ENCODE data around the gene CPZ.

The CPZ gene

GRCh38 chr4:8640816-8641215, 48.3 kb downstream of the CPZ start:
- Mint-ChIP-seq H3K36me3 (ENCODE audit: insufficient read depth) (no peaks in the 10 kb centered on the region), H3K9me3 (no peaks in the 10 kb centered on the region), H3K27ac (no peak overlapping the region), H3K4me3 (no peak overlapping the region), H3K27me3 (peaks cover 10 to 28% of the 10 kb centered on the region in 2 donors), H3K4me1 (ENCODE audit: low read depth in 2 of 2) (peaks cover 0 to 2% of the 10 kb centered on the region in 2 donors)
- DNase-seq (no peak), ATAC-seq (replicated peaks) (no peak)

- ATAC-seq (replicated peaks) = no peak
- H3K27ac Mint-ChIP-seq = no peak overlapping the region
- peaks cover 0 to 2% of the 10 kb centered on the region in 2 donors for H3K4me1 Mint-ChIP-seq (ENCODE audit: low read depth in 2 of 2)
- peaks cover 10 to 32% of the 10 kb centered on the region in 2 donors for H3K27me3 Mint-ChIP-seq
- no peaks in the 10 kb centered on the region for H3K36me3 Mint-ChIP-seq (ENCODE audit: insufficient read depth)
- H3K9me3 Mint-ChIP-seq = no peaks in the 10 kb centered on the region
- DNase-seq = no peak
- H3K4me3 Mint-ChIP-seq = no peak overlapping the region
Observed at GRCh38 chr4:8641256-8641655, 48.7 kb downstream of the CPZ start.

GRCh38 chr4:8641931-8642650, 49.5 kb downstream of the CPZ start:
- H3K9me3 Mint-ChIP-seq = no peaks in the 10 kb centered on the region
- H3K4me1 Mint-ChIP-seq (ENCODE audit: low read depth in 2 of 2) = peaks cover 0 to 2% of the 10 kb centered on the region in 2 donors
- no peak for ATAC-seq (replicated peaks)
- H3K4me3 Mint-ChIP-seq = no peak overlapping the region
- no peaks in the 10 kb centered on the region for H3K36me3 Mint-ChIP-seq (ENCODE audit: insufficient read depth)
- peaks cover 10 to 32% of the 10 kb centered on the region in 2 donors for H3K27me3 Mint-ChIP-seq
- no peak overlapping the region for H3K27ac Mint-ChIP-seq
- DNase-seq = no peak

- H3K9me3 Mint-ChIP-seq = no peaks in the 10 kb centered on the region
- no peak overlapping the region for H3K27ac Mint-ChIP-seq
- H3K27me3 Mint-ChIP-seq = peaks cover 10 to 32% of the 10 kb centered on the region in 2 donors
- DNase-seq (no peak), ATAC-seq (replicated peaks) (no peak)
- H3K4me1 Mint-ChIP-seq (ENCODE audit: low read depth in 2 of 2) = peaks cover 0 to 2% of the 10 kb centered on the region in 2 donors
- H3K36me3 Mint-ChIP-seq (ENCODE audit: insufficient read depth) = no peaks in the 10 kb centered on the region
- no peak overlapping the region for H3K4me3 Mint-ChIP-seq
Observed at GRCh38 chr4:8642651-8643321, 50.2 kb downstream of the CPZ start.

- ATAC-seq (replicated peaks) = no peak
- peaks cover 0 to 2% of the 10 kb centered on the region in 2 donors for H3K4me1 Mint-ChIP-seq (ENCODE audit: low read depth in 2 of 2)
Observed at GRCh38 chr4:8643441-8643840, 50.9 kb downstream of the CPZ start.

GRCh38 chr4:8643986-8644385, 51.4 kb downstream of the CPZ start:
- ATAC-seq (replicated peaks) = no peak
- Mint-ChIP-seq H3K27me3 (peaks cover 10 to 31% of the 10 kb centered on the region in 2 donors), H3K4me3 (no peak overlapping the region), H3K9me3 (no peaks in the 10 kb centered on the region), H3K4me1 (ENCODE audit: low read depth in 2 of 2) (peaks cover 0 to 2% of the 10 kb centered on the region in 2 donors), H3K36me3 (ENCODE audit: insufficient read depth) (no peaks in the 10 kb centered on the region), H3K27ac (no peak overlapping the region)
- no peak for DNase-seq

More at GRCh38 chr4:8643441-8643840, 50.9 kb downstream of the CPZ start:
- Mint-ChIP-seq H3K9me3 (no peaks in the 10 kb centered on the region), H3K27ac (no peak overlapping the region), H3K4me3 (no peak overlapping the region), H3K36me3 (ENCODE audit: insufficient read depth) (no peaks in the 10 kb centered on the region), H3K27me3 (peaks cover 10 to 32% of the 10 kb centered on the region in 2 donors)
- DNase-seq = no peak

- no peak overlapping the region for H3K27ac Mint-ChIP-seq
- H3K9me3 Mint-ChIP-seq = no peaks in the 10 kb centered on the region
- H3K4me3 Mint-ChIP-seq = no peak overlapping the region
Observed at GRCh38 chr4:8644461-8644891, 51.9 kb downstream of the CPZ start.

GRCh38 chr4:8644966-8645752, 52.6 kb downstream of the CPZ start:
- Mint-ChIP-seq H3K27me3 (peaks cover 5 to 25% of the 10 kb centered on the region in 2 donors), H3K9me3 (no peaks in the 10 kb centered on the region), H3K36me3 (ENCODE audit: insufficient read depth) (no peaks in the 10 kb centered on the region), H3K4me3 (no peak overlapping the region), H3K27ac (no peak overlapping the region), H3K4me1 (ENCODE audit: low read depth in 2 of 2) (peaks cover 0 to 5% of the 10 kb centered on the region in 2 donors)
- DNase-seq (no peak), ATAC-seq (replicated peaks) (no peak)

More at GRCh38 chr4:8644461-8644891, 51.9 kb downstream of the CPZ start:
- Mint-ChIP-seq H3K27me3 (peaks cover 10 to 30% of the 10 kb centered on the region in 2 donors), H3K4me1 (ENCODE audit: low read depth in 2 of 2) (peaks cover 0 to 5% of the 10 kb centered on the region in 2 donors), H3K36me3 (ENCODE audit: insufficient read depth) (no peaks in the 10 kb centered on the region)
- DNase-seq = no peak
- no peak for ATAC-seq (replicated peaks)

- no peak for DNase-seq
- Mint-ChIP-seq H3K36me3 (ENCODE audit: insufficient read depth) (no peaks in the 10 kb centered on the region), H3K27ac (no peak overlapping the region), H3K9me3 (no peaks in the 10 kb centered on the region), H3K27me3 (peaks cover 0 to 25% of the 10 kb centered on the region in 2 donors), H3K4me1 (ENCODE audit: low read depth in 2 of 2) (peaks cover 0 to 5% of the 10 kb centered on the region in 2 donors), H3K4me3 (no peak overlapping the region)
- ATAC-seq (replicated peaks) = no peak
Observed at GRCh38 chr4:8645753-8646124, 53.2 kb downstream of the CPZ start.

GRCh38 chr4:8646296-8647093, 53.9 kb downstream of the CPZ start:
- DNase-seq = no peak
- ATAC-seq (replicated peaks) = no peak
- Mint-ChIP-seq H3K9me3 (no peaks in the 10 kb centered on the region), H3K4me3 (no peak overlapping the region), H3K27me3 (peaks cover 0 to 23% of the 10 kb centered on the region in 2 donors), H3K4me1 (ENCODE audit: low read depth in 2 of 2) (peaks cover 0 to 5% of the 10 kb centered on the region in 2 donors), H3K27ac (no peak overlapping the region), H3K36me3 (ENCODE audit: insufficient read depth) (no peaks in the 10 kb centered on the region)

GRCh38 chr4:8647094-8647570, 54.6 kb downstream of the CPZ start:
- no peaks in the 10 kb centered on the region for H3K36me3 Mint-ChIP-seq (ENCODE audit: insufficient read depth)
- ATAC-seq (replicated peaks) (no peak), DNase-seq (no peak)
- H3K27me3 Mint-ChIP-seq = peaks cover 0 to 23% of the 10 kb centered on the region in 2 donors
- peaks cover 0 to 5% of the 10 kb centered on the region in 2 donors for H3K4me1 Mint-ChIP-seq (ENCODE audit: low read depth in 2 of 2)
- H3K27ac Mint-ChIP-seq = no peak overlapping the region
- H3K9me3 Mint-ChIP-seq = no peaks in the 10 kb centered on the region
- no peak overlapping the region for H3K4me3 Mint-ChIP-seq

- H3K4me3 Mint-ChIP-seq = no peak overlapping the region
- DNase-seq (no peak), ATAC-seq (replicated peaks) (no peak)
- H3K4me1 Mint-ChIP-seq (ENCODE audit: low read depth in 2 of 2) = peaks cover 0 to 5% of the 10 kb centered on the region in 2 donors
- H3K36me3 Mint-ChIP-seq (ENCODE audit: insufficient read depth) = no peaks in the 10 kb centered on the region
- peaks cover 0 to 23% of the 10 kb centered on the region in 2 donors for H3K27me3 Mint-ChIP-seq
- H3K27ac Mint-ChIP-seq = no peak overlapping the region
- no peaks in the 10 kb centered on the region for H3K9me3 Mint-ChIP-seq
Observed at GRCh38 chr4:8647626-8648025, 55.1 kb downstream of the CPZ start.

GRCh38 chr4:8648296-8648695, 55.7 kb downstream of the CPZ start:
- Mint-ChIP-seq H3K36me3 (ENCODE audit: insufficient read depth) (no peaks in the 10 kb centered on the region), H3K4me1 (ENCODE audit: low read depth in 2 of 2) (peaks cover 0 to 3% of the 10 kb centered on the region in 2 donors), H3K27me3 (peaks cover 0 to 23% of the 10 kb centered on the region in 2 donors), H3K27ac (no peak overlapping the region), H3K4me3 (no peak overlapping the region), H3K9me3 (no peaks in the 10 kb centered on the region)
- no peak for ATAC-seq (replicated peaks)
- DNase-seq = no peak
